Caco-2 (cell line): ENCODE measurements around the gene SAG. TPM values are rescaled to one million over a fixed set of nuclear protein-coding genes. Genes with fewer than 3 reads are reported as not detected.

Experiments
- BruUV-seq: library from RNA; stranded (reverse); fragments of 400-500 nt; replicated peaks from 2 replicates; lab custom pipeline; 2021; lab: Mats Ljungman, UMichigan
- CTCF ChIA-PET: fragments of 300-600 bp; sonication (Branson Sonifier 250); formaldehyde crosslinking; loops from one replicate; lab custom pipeline; 2022; ENCODE audit warnings: antibody characterized with exemption; lab: Charles Lee
- POLR2A ChIA-PET: fragments of 300-600 bp; sonication (Branson Sonifier 250); formaldehyde crosslinking; loops from one replicate; lab custom pipeline; 2022; ENCODE audit warnings: antibody characterized with exemption; lab: Charles Lee
- DNase-seq, 2 experiments: peaks; one replicate each; pipeline versions ENCODE4 v3.0.0 to v3.0.0-alpha.2; 2020 to 2022
- H3K27me3 ChIP-seq: replicated peaks from 2 replicates; pipeline ENCODE4 v1.6.0; 2011; ENCODE audit warnings: low read length; ENCODE audit not compliant: control insufficient read depth, insufficient read depth
- H3K36me3 ChIP-seq: 2 replicates; pipeline ENCODE4 v1.5.1; 2011; ENCODE audit warnings: low read length; ENCODE audit not compliant: control insufficient read depth, insufficient read depth
- H3K4me1 ChIP-seq: fragments of 250-450 bp; sonication (Bioruptor Pico); 2 replicates; pipeline ENCODE4 v1.5.1; 2020; ENCODE audit warnings: mild to moderate bottlenecking
- H3K4me3 ChIP-seq: 2 replicates; pipeline ENCODE4 v1.5.1; 2011; ENCODE audit warnings: low read depth, mild to moderate bottlenecking, control low read depth, low read length
- H3K9me3 ChIP-seq: fragments of 250-450 bp; sonication (Bioruptor Pico); 2 replicates; pipeline ENCODE4 v1.5.1; 2020; ENCODE audit warnings: mild to moderate bottlenecking, moderate library complexity
- H3K27ac Mint-ChIP-seq: one replicate; pipeline ENCODE4 v1.8.0; 2022; ENCODE audit warnings: mixed read lengths; ENCODE audit not compliant: unreplicated experiment
- H3K27me3 Mint-ChIP-seq: one replicate; pipeline ENCODE4 v1.8.0; 2022; ENCODE audit warnings: mixed read lengths; ENCODE audit not compliant: insufficient read depth, unreplicated experiment
- H3K36me3 Mint-ChIP-seq: one replicate; pipeline ENCODE4 v1.8.0; 2022; ENCODE audit warnings: mild to moderate bottlenecking, mixed read lengths; ENCODE audit not compliant: insufficient read depth, unreplicated experiment
- H3K4me1 Mint-ChIP-seq: one replicate; pipeline ENCODE4 v1.8.0; 2022; ENCODE audit warnings: low read depth, mixed read lengths; ENCODE audit not compliant: unreplicated experiment
- H3K4me3 Mint-ChIP-seq: one replicate; pipeline ENCODE4 v1.8.0; 2022; ENCODE audit warnings: mild to moderate bottlenecking, moderate library complexity, mixed read lengths; ENCODE audit not compliant: unreplicated experiment
- H3K9me3 Mint-ChIP-seq: one replicate; pipeline ENCODE4 v1.8.0; 2022; ENCODE audit warnings: mixed read lengths; ENCODE audit not compliant: unreplicated experiment
- intact Hi-C: fragments of 100-400 bp; cut with micrococcal nuclease; formaldehyde crosslinking; loops from one replicate; pipeline ENCODE4 v1.10.0; 2022; ENCODE audit not compliant: unreplicated experiment
- total RNA-seq: library from RNA; stranded (reverse); gene quantifications from 2 replicates; pipeline ENCODE4 v1.2.3, GENCODE V29; 2022
- TF ChIP-seq, protein P1 (sequence below), 2 experiments: fragments of 200-600 bp in 1 of 2; IDR thresholded peaks; 1 replicate in 1 of 2; 2 replicates in 1 of 2; pipeline versions ENCODE4 v1.5.1 to v1.8.0; 2011 to 2022; ENCODE audit warnings: antibody characterized with exemption in 1 of 2, control low read depth in 1 of 2, inconsistent platforms in 1 of 2, low read depth in 1 of 2, low read length in 1 of 2, mild to moderate bottlenecking in 1 of 2, moderate library complexity in 1 of 2; ENCODE audit not compliant: insufficient read depth in 1 of 2, severe bottlenecking in 1 of 2, unreplicated experiment in 1 of 2

The SAG gene
- total RNA-seq, 1 experiment from 2014 or later = not detected

DNA sequence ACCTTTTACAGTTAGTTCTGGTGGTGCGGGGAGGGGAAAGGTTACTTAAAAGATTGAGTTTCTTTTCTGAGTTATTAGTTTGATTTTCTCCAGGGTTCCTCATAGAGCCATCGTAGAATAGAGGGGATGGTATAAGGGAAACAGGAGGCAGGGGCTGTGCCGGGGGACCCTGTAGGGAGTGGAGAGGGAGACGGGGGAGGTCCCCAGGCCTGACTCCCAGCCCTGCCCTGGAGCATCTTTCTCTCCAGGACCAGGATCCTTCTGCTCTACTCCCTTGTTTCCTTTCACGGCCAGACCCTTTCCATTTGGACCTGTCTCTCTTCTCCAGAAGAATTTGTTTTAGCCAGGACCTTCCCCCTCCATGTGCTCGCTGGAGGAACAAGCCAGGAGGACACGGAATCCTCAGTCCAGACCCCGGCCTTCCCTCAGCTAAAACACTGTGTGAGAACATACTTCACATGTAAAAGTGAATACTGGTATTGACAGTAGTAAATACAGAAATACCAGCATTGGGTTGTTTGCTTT, 82.0 kb downstream of the SAG start:
- CTCF ChIA-PET = no interaction called here
- no peaks in the 10 kb centered on the region for H3K9me3 Mint-ChIP-seq
- no peaks in the 10 kb centered on the region for H3K27me3 ChIP-seq
- H3K9me3 ChIP-seq = no peaks in the 10 kb centered on the region
- POLR2A ChIA-PET = no interaction called here
- intact Hi-C loops = no loop called here
- no peaks in the 10 kb centered on the region for H3K4me1 ChIP-seq
- H3K27ac Mint-ChIP-seq = no peak overlapping the region
- H3K4me1 Mint-ChIP-seq = peaks cover 11% of the 10 kb centered on the region
- no peak for DNase-seq
- TF ChIP-seq, protein P1, sequence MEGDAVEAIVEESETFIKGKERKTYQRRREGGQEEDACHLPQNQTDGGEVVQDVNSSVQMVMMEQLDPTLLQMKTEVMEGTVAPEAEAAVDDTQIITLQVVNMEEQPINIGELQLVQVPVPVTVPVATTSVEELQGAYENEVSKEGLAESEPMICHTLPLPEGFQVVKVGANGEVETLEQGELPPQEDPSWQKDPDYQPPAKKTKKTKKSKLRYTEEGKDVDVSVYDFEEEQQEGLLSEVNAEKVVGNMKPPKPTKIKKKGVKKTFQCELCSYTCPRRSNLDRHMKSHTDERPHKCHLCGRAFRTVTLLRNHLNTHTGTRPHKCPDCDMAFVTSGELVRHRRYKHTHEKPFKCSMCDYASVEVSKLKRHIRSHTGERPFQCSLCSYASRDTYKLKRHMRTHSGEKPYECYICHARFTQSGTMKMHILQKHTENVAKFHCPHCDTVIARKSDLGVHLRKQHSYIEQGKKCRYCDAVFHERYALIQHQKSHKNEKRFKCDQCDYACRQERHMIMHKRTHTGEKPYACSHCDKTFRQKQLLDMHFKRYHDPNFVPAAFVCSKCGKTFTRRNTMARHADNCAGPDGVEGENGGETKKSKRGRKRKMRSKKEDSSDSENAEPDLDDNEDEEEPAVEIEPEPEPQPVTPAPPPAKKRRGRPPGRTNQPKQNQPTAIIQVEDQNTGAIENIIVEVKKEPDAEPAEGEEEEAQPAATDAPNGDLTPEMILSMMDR (IDR thresholded peaks at IDR 0.05; ENCODE audit: insufficient read depth in 1 of 2, low read depth in 1 of 2, low read length in 1 of 2, severe bottlenecking in 1 of 2, unreplicated experiment in 1 of 2) = no peak
- H3K27me3 Mint-ChIP-seq = no peaks in the 10 kb centered on the region
- no peak overlapping the region for H3K4me3 ChIP-seq
- H3K4me3 Mint-ChIP-seq = no peak overlapping the region
- H3K36me3 ChIP-seq = no peaks in the 10 kb centered on the region
- peaks cover 64% of the 10 kb centered on the region for H3K36me3 Mint-ChIP-seq
- BruUV-seq = no TSS peak

DNA sequence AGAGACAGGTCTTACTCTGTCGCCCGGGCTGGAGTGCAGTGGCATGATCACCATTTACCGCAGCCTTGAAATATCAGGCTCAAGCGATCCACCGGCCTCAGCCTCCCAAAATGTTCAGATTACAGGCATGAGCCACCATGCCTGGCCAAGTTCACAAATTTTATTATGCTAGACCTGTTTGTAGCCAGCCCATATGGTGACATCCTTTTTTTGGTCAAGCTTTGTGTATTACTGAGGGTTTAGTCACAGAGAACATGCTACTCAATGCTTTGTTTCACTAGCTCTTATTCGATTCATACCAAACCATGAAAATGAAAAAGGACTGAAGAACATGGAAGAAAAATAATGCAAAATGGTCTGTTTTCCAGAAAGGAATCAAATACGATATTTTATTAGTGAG, 88.1 kb downstream of the SAG start:
- Histone ChIP-seq H3K36me3 (no peaks in the 10 kb centered on the region), H3K9me3 (no peaks in the 10 kb centered on the region), H3K4me1 (no peaks in the 10 kb centered on the region), H3K4me3 (no peak overlapping the region), H3K27me3 (no peaks in the 10 kb centered on the region)
- intact Hi-C loops = no loop called here
- BruUV-seq = no TSS peak
- Mint-ChIP-seq H3K4me3 (no peak overlapping the region), H3K27me3 (no peaks in the 10 kb centered on the region), H3K27ac (no peak overlapping the region), H3K9me3 (no peaks in the 10 kb centered on the region), H3K36me3 (peaks cover 73% of the 10 kb centered on the region), H3K4me1 (no peaks in the 10 kb centered on the region)
- no peak for DNase-seq
- TF ChIP-seq, protein P1 (IDR thresholded peaks at IDR 0.05; ENCODE audit: insufficient read depth in 1 of 2, low read depth in 1 of 2, low read length in 1 of 2, severe bottlenecking in 1 of 2, unreplicated experiment in 1 of 2) = no peak
- ChIA-PET POLR2A (no interaction called here), CTCF (no interaction called here)

Other genes starting within 250 kb of the SAG start
- gene INPP5D, start 247.5 kb upstream of the SAG start, total RNA-seq = not detected in 2 replicates
- gene ATG16L1, start 56.1 kb upstream of the SAG start, total RNA-seq = 20.1 and 24.4 TPM in 2 replicates
- 105 and 108 TPM in 2 replicates for gene DGKD, start 46.7 kb downstream of the SAG start, total RNA-seq